Fibroblast of the aortic adventitia (primary cell): ENCODE results near the gene PAQR6. TPM values are rescaled to one million over a fixed set of nuclear protein-coding genes. Genes with fewer than 3 reads are reported as not detected.
A peak's percentile ranks its signal among the peaks of the same experiment; 100 is the strongest.

Experiments
- DNase-seq: peaks from one replicate; pipeline ENCODE4 v3.0.0-alpha.2; 2010; ENCODE audit warnings: low read depth
- H3K4me3 ChIP-seq: 2 replicates; pipeline ENCODE4 v1.5.1; 2011; ENCODE audit warnings: low read depth, mild to moderate bottlenecking, control low read depth, low read length, moderate library complexity
- CTCF ChIP-seq: IDR thresholded peaks from 2 replicates; pipeline ENCODE4 v1.5.1; 2011; ENCODE audit warnings: mild to moderate bottlenecking, low read length, control low read depth, inconsistent platforms; ENCODE audit not compliant: insufficient read depth
- total RNA-seq: library from RNA; depleted of rRNA; stranded (reverse); fragments of >200 nt; gene quantifications from 2 replicates; pipeline ENCODE4 v1.2.3, GENCODE V29; 2012; ENCODE audit warnings: low replicate concordance

PAQR6 gene
- total RNA-seq, 1 donor: 0.63 TPM

GRCh38 chr1:156238248-156238647, 9.6 kb downstream of the PAQR6 start:
- no peak for DNase-seq
- no peak for TF ChIP-seq CTCF
- H3K4me3 ChIP-seq: no peak overlapping the region

GRCh38 chr1:156236164-156236563, 11.7 kb downstream of the PAQR6 start:
- TF ChIP-seq CTCF: no peak
- no peak overlapping the region for H3K4me3 ChIP-seq
- no peak for DNase-seq

- no peak overlapping the region for H3K4me3 ChIP-seq
- TF ChIP-seq CTCF: no peak
- DNase-seq: peak; percentile 85
Measured at GRCh38 chr1:156233426-156234127, 14.3 kb downstream of the PAQR6 start.

GRCh38 chr1:156232201-156232894, 15.5 kb downstream of the PAQR6 start:
- no peak for TF ChIP-seq CTCF
- no peak overlapping the region for H3K4me3 ChIP-seq
- DNase-seq: no peak

GRCh38 chr1:156230473-156230837, 17.4 kb downstream of the PAQR6 start:
- no peak for TF ChIP-seq CTCF
- DNase-seq: no peak

GRCh38 chr1:156229809-156230472, 17.9 kb downstream of the PAQR6 start:
- no peak for TF ChIP-seq CTCF
- H3K4me3 ChIP-seq: no peak overlapping the region
- DNase-seq: no peak

More at GRCh38 chr1:156230473-156230837, 17.4 kb downstream of the PAQR6 start:
- H3K4me3 ChIP-seq: no peak overlapping the region
